Activated CD4-positive, alpha-beta memory T cell treated with anti-CD3 and anti-CD28 coated beads for 36 hours (primary cell): ENCODE results near the gene CCL21. TPM values are rescaled to one million over a fixed set of nuclear protein-coding genes. Genes with fewer than 3 reads are reported as not detected.

Experiments used
- CTCF ChIA-PET: fragments of 350-600 bp; sonication (Branson Sonifier 250); formaldehyde crosslinking; loops from one replicate; lab custom pipeline; 2021; ENCODE audit warnings: antibody characterized with exemption, inconsistent platforms; lab: Charles Lee
- POLR2A ChIA-PET: fragments of 350-600 bp; sonication (Branson Sonifier 250); formaldehyde crosslinking; loops from one replicate; lab custom pipeline; 2021; ENCODE audit warnings: antibody characterized with exemption; lab: Charles Lee
- DNase-seq: peaks from one replicate; pipeline ENCODE4 v3.0.0-alpha.2; 2020
- H3K27ac Mint-ChIP-seq: one replicate; pipeline ENCODE4 v1.8.0; 2021; ENCODE audit warnings: mixed read lengths
- H3K27me3 Mint-ChIP-seq: one replicate; pipeline ENCODE4 v1.8.0; 2021; ENCODE audit warnings: mixed read lengths
- H3K36me3 Mint-ChIP-seq: one replicate; pipeline ENCODE4 v1.8.0; 2021; ENCODE audit warnings: mixed read lengths
- H3K4me1 Mint-ChIP-seq: one replicate; pipeline ENCODE4 v1.8.0; 2021; ENCODE audit warnings: low read depth, mixed read lengths
- H3K4me3 Mint-ChIP-seq: one replicate; pipeline ENCODE4 v1.8.0; 2021; ENCODE audit warnings: mild to moderate bottlenecking, mixed read lengths
- H3K9me3 Mint-ChIP-seq: one replicate; pipeline ENCODE4 v1.8.0; 2021; ENCODE audit warnings: mixed read lengths
- intact Hi-C: fragments of 100-400 bp; cut with micrococcal nuclease; formaldehyde crosslinking; loops from one replicate; pipeline ENCODE4 v1.15.1; 2023
- total RNA-seq, 2 experiments: library from RNA; stranded (reverse); gene quantifications; one replicate each; pipeline ENCODE4 v1.2.3, GENCODE V29; 2021

The CCL21 gene
- total RNA-seq, 2 experiments from 2014 or later: not detected

GRCh38 chr9:34686732-34687131 is 23.2 kb downstream of the CCL21 start:
- no peaks in the 10 kb centered on the region for H3K36me3 Mint-ChIP-seq
- intact Hi-C loops: no loop called here
- DNase-seq: no peak
- no peak overlapping the region for H3K27ac Mint-ChIP-seq
- ChIA-PET POLR2A (no interaction called here), CTCF (interaction anchor here (1.5 to 3.4 kb wide), 3 partner anchors 12 to 40 kb away, joined by 5 to 18 read pairs (median 6); partner anchors contain the start of gene GALT)
- H3K27me3 Mint-ChIP-seq: no peaks in the 10 kb centered on the region
- H3K4me1 Mint-ChIP-seq: peaks cover 12% of the 10 kb centered on the region
- H3K9me3 Mint-ChIP-seq: no peaks in the 10 kb centered on the region
- no peak overlapping the region for H3K4me3 Mint-ChIP-seq

GRCh38 chr9:34686231-34686630 is 23.7 kb downstream of the CCL21 start:
- intact Hi-C loops: no loop called here
- POLR2A ChIA-PET: no interaction called here

GRCh38 chr9:34685591-34685990 is 24.3 kb downstream of the CCL21 start:
- H3K27me3 Mint-ChIP-seq: no peaks in the 10 kb centered on the region
- no peak overlapping the region for H3K27ac Mint-ChIP-seq
- H3K9me3 Mint-ChIP-seq: no peaks in the 10 kb centered on the region
- intact Hi-C loops: no loop called here
- no peak for DNase-seq
- no peak overlapping the region for H3K4me3 Mint-ChIP-seq
- ChIA-PET CTCF (interaction anchor here (1.5 to 3.4 kb wide), 2 partner anchors 10 to 17 kb away, joined by 5 to 18 read pairs; no protein-coding TSS in a partner anchor), POLR2A (no interaction called here)
- peaks cover 12% of the 10 kb centered on the region for H3K4me1 Mint-ChIP-seq
- H3K36me3 Mint-ChIP-seq: no peaks in the 10 kb centered on the region

More at GRCh38 chr9:34686231-34686630, 23.7 kb downstream of the CCL21 start:
- no peak for DNase-seq
- no peaks in the 10 kb centered on the region for H3K36me3 Mint-ChIP-seq
- CTCF ChIA-PET: interaction anchor here (1.5 to 3.4 kb wide), 3 partner anchors 11 to 40 kb away, joined by 5 to 18 read pairs (median 6); partner anchors contain the start of gene GALT
- H3K4me3 Mint-ChIP-seq: no peak overlapping the region
- no peaks in the 10 kb centered on the region for H3K27me3 Mint-ChIP-seq
- no peak overlapping the region for H3K27ac Mint-ChIP-seq
- no peaks in the 10 kb centered on the region for H3K9me3 Mint-ChIP-seq
- H3K4me1 Mint-ChIP-seq: peaks cover 12% of the 10 kb centered on the region

GRCh38 chr9:34684816-34685215 is 25.1 kb downstream of the CCL21 start:
- peaks cover 12% of the 10 kb centered on the region for H3K4me1 Mint-ChIP-seq
- no peak for DNase-seq
- no peaks in the 10 kb centered on the region for H3K27me3 Mint-ChIP-seq
- H3K4me3 Mint-ChIP-seq: no peak overlapping the region
- POLR2A ChIA-PET: no interaction called here
- H3K9me3 Mint-ChIP-seq: no peaks in the 10 kb centered on the region
- intact Hi-C loops: no loop called here
- no peak overlapping the region for H3K27ac Mint-ChIP-seq
- no peaks in the 10 kb centered on the region for H3K36me3 Mint-ChIP-seq
- CTCF ChIA-PET: interaction anchor here (1.8 to 3.4 kb wide), 2 partner anchors 18 to 21 kb away, joined by 8 to 18 read pairs; no protein-coding TSS in a partner anchor

- Mint-ChIP-seq H3K27ac (no peak overlapping the region), H3K27me3 (no peaks in the 10 kb centered on the region), H3K9me3 (no peaks in the 10 kb centered on the region), H3K4me1 (peaks cover 12% of the 10 kb centered on the region), H3K4me3 (no peak overlapping the region), H3K36me3 (no peaks in the 10 kb centered on the region)
- intact Hi-C loops: no loop called here
- CTCF ChIA-PET: interaction anchor here (0.6 to 3.4 kb wide), 5 partner anchors 8 to 20 kb away, joined by 3 to 18 read pairs (median 6); no protein-coding TSS in a partner anchor
- POLR2A ChIA-PET: no interaction called here
- peak; percentile 72 for DNase-seq
These were observed 25.8 kb downstream of the CCL21 start for GRCh38 chr9:34684145-34684544.

- no peak overlapping the region for H3K4me3 Mint-ChIP-seq
- intact Hi-C loops: loop anchor here (1.0 kb wide), 1 partner anchor 26 kb away; no protein-coding TSS in a partner anchor
- H3K36me3 Mint-ChIP-seq: no peaks in the 10 kb centered on the region
- no peaks in the 10 kb centered on the region for H3K27me3 Mint-ChIP-seq
- peaks cover 2% of the 10 kb centered on the region for H3K9me3 Mint-ChIP-seq
- peaks cover 2% of the 10 kb centered on the region for H3K4me1 Mint-ChIP-seq
- POLR2A ChIA-PET: no interaction called here
- CTCF ChIA-PET: interaction anchor here (0.7 to 4.0 kb wide), 4 partner anchors 8 to 310 kb away, joined by 3 to 49 read pairs (median 4); no protein-coding TSS in a partner anchor
- no peak for DNase-seq
- no peak overlapping the region for H3K27ac Mint-ChIP-seq
These were observed 34.1 kb downstream of the CCL21 start for GRCh38 chr9:34675869-34676268.

GRCh38 chr9:34675048-34675714 is 34.8 kb downstream of the CCL21 start:
- Mint-ChIP-seq H3K27ac (no peak overlapping the region), H3K4me1 (peaks cover 2% of the 10 kb centered on the region), H3K9me3 (peaks cover 9% of the 10 kb centered on the region), H3K36me3 (peaks cover 3% of the 10 kb centered on the region), H3K4me3 (no peak overlapping the region), H3K27me3 (no peaks in the 10 kb centered on the region)
- intact Hi-C loops: loop anchor here (1.0 kb wide), 1 partner anchor 27 kb away; no protein-coding TSS in a partner anchor
- CTCF ChIA-PET: interaction anchor here (0.7 to 4.0 kb wide), 4 partner anchors 9 to 310 kb away, joined by 3 to 49 read pairs (median 4); no protein-coding TSS in a partner anchor
- DNase-seq: peak; percentile 74
- POLR2A ChIA-PET: no interaction called here

- no peak for DNase-seq
- Mint-ChIP-seq H3K27me3 (no peaks in the 10 kb centered on the region), H3K4me1 (peaks cover 2% of the 10 kb centered on the region), H3K27ac (no peak overlapping the region), H3K4me3 (no peak overlapping the region), H3K36me3 (peaks cover 7% of the 10 kb centered on the region), H3K9me3 (peaks cover 16% of the 10 kb centered on the region)
- ChIA-PET CTCF (interaction anchor here (1.9 to 4.0 kb wide), 2 partner anchors 11 to 28 kb away, joined by 5 to 49 read pairs; no protein-coding TSS in a partner anchor), POLR2A (no interaction called here)
- intact Hi-C loops: no loop called here
These were observed 35.5 kb downstream of the CCL21 start for GRCh38 chr9:34674440-34674839.

GRCh38 chr9:34671307-34671706 is 38.6 kb downstream of the CCL21 start:
- H3K9me3 Mint-ChIP-seq: peaks cover 27% of the 10 kb centered on the region
- POLR2A ChIA-PET: no interaction called here
- H3K4me3 Mint-ChIP-seq: no peak overlapping the region
- CTCF ChIA-PET: interaction anchor here (0.6 to 1.5 kb wide), 3 partner anchors 31 to 616 kb away, joined by 3 to 5 read pairs (median 3); no protein-coding TSS in a partner anchor
- peaks cover 9% of the 10 kb centered on the region for H3K4me1 Mint-ChIP-seq
- H3K36me3 Mint-ChIP-seq: peaks cover 18% of the 10 kb centered on the region
- DNase-seq: no peak
- intact Hi-C loops: no loop called here
- no peaks in the 10 kb centered on the region for H3K27me3 Mint-ChIP-seq
- no peak overlapping the region for H3K27ac Mint-ChIP-seq

- ChIA-PET CTCF (interaction anchor here (1.5 kb wide), 1 partner anchor 32 kb away, joined by 5 read pairs; no protein-coding TSS in a partner anchor), POLR2A (no interaction called here)
- Mint-ChIP-seq H3K4me1 (peaks cover 13% of the 10 kb centered on the region), H3K9me3 (peaks cover 27% of the 10 kb centered on the region), H3K4me3 (no peak overlapping the region), H3K27ac (no peak overlapping the region), H3K27me3 (no peaks in the 10 kb centered on the region), H3K36me3 (peaks cover 18% of the 10 kb centered on the region)
- no peak for DNase-seq
- intact Hi-C loops: loop anchor here (2.0 to 5.0 kb wide), 2 partner anchors 73 to 442 kb away; no protein-coding TSS in a partner anchor
These were observed 40.0 kb downstream of the CCL21 start for GRCh38 chr9:34669809-34670562.

GRCh38 chr9:34665381-34666250 is 44.3 kb downstream of the CCL21 start:
- H3K27ac Mint-ChIP-seq: peak overlapping the region; percentile 85
- intact Hi-C loops: loop anchor here (1.0 to 5.0 kb wide), 5 partner anchors 37 to 447 kb away; partner anchors contain the start of genes DNAI1, DNAJB5, FAM219A and RPP25L
- peaks cover 18% of the 10 kb centered on the region for H3K36me3 Mint-ChIP-seq
- peak overlapping the region; percentile 78 for H3K4me3 Mint-ChIP-seq
- no peaks in the 10 kb centered on the region for H3K27me3 Mint-ChIP-seq
- ChIA-PET POLR2A (interaction anchor here (0.5 to 1.7 kb wide), 4 partner anchors 10 to 28 kb away, joined by 3 to 5 read pairs (median 3); partner anchors contain the start of genes GALT, IL11RA and SIGMAR1), CTCF (interaction anchor here (0.9 to 5.0 kb wide), 7 partner anchors 9 to 446 kb away, joined by 3 to 46 read pairs (median 8); partner anchors contain the start of genes GALT and SIGMAR1)
- peak; percentile 93 for DNase-seq
- H3K9me3 Mint-ChIP-seq: peaks cover 22% of the 10 kb centered on the region
- peaks cover 47% of the 10 kb centered on the region for H3K4me1 Mint-ChIP-seq
